OCI-LY3 (cell line): Measurements from ENCODE around the gene C18orf63.

Source experiments
- H2AFZ ChIP-seq: fragments of 200-600, 300-600 bp; shearing (Covaris generic); 2 replicates; pipeline ENCODE4 v1.6.0; 2014; ENCODE audit warnings: antibody characterized with exemption, low read depth, low read length
- H3K27ac ChIP-seq: fragments of 200-600, 300-600 bp; sonication (generic); 2 replicates; pipeline ENCODE4 v1.5.1; 2014; ENCODE audit warnings: mild to moderate bottlenecking, low read length, moderate library complexity, mixed read lengths
- H3K27me3 ChIP-seq: fragments of 200-600, 300-600 bp; sonication (generic); 2 replicates; pipeline ENCODE4 v1.6.1; 2014; ENCODE audit warnings: low read depth, low read length, mixed read lengths
- H3K36me3 ChIP-seq: fragments of 200-600, 300-600 bp; sonication (generic); replicated peaks from 2 replicates; pipeline ENCODE3; 2014; ENCODE audit warnings: low read depth, low read length, mixed read lengths
- H3K4me1 ChIP-seq: fragments of 300-600, 200-600 bp; sonication (generic); 2 replicates; pipeline ENCODE4 v1.6.1; 2014; ENCODE audit warnings: low read length, mixed read lengths
- H3K4me2 ChIP-seq: fragments of 200-600, 300-600 bp; sonication (generic); 2 replicates; pipeline ENCODE4 v1.6.1; 2014; ENCODE audit warnings: low read length, mixed read lengths
- H3K4me3 ChIP-seq: fragments of 300-600, 200-600 bp; sonication (generic); 2 replicates; pipeline ENCODE4 v1.5.1; 2014; ENCODE audit warnings: antibody characterized with exemption, mild to moderate bottlenecking, low read length, moderate library complexity
- H3K79me2 ChIP-seq: fragments of 300-600, 200-600 bp; shearing (Covaris generic); 2 replicates; pipeline ENCODE4 v1.6.1; 2014; ENCODE audit warnings: mild to moderate bottlenecking, low read length, mixed read lengths
- H3K9ac ChIP-seq: fragments of 300-600, 200-600 bp; shearing (Covaris generic); 2 replicates; pipeline ENCODE4 v1.6.0; 2014; ENCODE audit warnings: mild to moderate bottlenecking, low read length, moderate library complexity
- H3K9me3 ChIP-seq: fragments of 200-600, 300-600 bp; shearing (Covaris generic); 2 replicates; pipeline ENCODE4 v1.6.1; 2014; ENCODE audit warnings: low read length, mixed read lengths; ENCODE audit not compliant: insufficient read depth
- H4K20me1 ChIP-seq: fragments of 200-600, 300-600 bp; sonication (generic); 2 replicates; pipeline ENCODE4 v1.6.1; 2016; ENCODE audit warnings: low read length, mixed read lengths; ENCODE audit not compliant: insufficient read depth
- EZH2phosphoT487 ChIP-seq: fragments of 200-600 bp; shearing (Covaris generic); IDR thresholded peaks from 2 replicates; pipeline ENCODE4 v1.6.1; 2018; ENCODE audit warnings: antibody characterized with exemption, mixed run types, low read depth
- TF ChIP-seq, protein P1 (sequence below): fragments of 200-600, 300-600 bp; sonication (generic); IDR thresholded peaks from 2 replicates; pipeline ENCODE4 v1.5.1; 2014; ENCODE audit warnings: antibody characterized with exemption, low read length, low read depth

The C18orf63 gene

DNA sequence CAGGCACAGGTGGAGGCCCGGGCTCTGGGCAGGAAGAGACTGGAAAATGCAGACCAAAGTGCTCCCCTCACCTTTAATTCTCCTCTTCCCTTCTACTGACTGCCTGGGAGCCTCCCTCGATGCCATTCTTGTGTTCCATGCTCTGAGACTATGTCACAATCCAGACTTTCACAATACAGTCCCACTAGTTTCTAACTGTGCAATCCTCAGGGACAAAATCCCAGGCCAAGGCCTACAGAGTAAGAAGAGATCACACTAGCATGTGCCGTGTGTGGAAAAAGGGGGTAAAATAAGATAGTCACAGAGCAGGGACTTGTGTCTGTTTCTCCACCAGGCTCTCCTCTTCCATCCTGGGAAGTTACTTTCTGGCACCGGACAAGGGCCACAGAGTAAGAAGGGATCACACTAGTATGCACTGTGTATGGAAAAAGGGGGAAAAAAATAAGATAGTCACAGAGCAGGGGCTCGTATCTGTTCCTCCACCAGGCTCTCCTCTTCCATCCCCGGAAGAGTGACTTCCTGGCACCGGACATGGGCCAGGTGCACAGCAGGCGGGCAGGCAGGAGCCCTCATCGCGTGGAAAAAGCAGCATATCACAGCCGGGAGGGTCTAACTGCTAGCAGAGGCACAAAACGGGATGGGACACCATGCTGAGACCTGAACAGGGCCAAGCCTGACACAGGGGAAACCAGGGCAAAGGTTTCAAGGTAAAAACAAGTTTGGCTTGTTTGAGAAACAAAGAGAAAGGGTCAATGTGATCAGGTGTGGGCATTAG, 33.5 kb upstream of the C18orf63 start:
- Histone ChIP-seq H3K79me2 (peaks cover 75% of the 10 kb centered on the region), H3K36me3 (peaks cover 3% of the 10 kb centered on the region), H3K4me1 (no peaks in the 10 kb centered on the region), H2AFZ (no peak overlapping the region), H3K27me3 (no peaks in the 10 kb centered on the region), H3K9ac (no peak overlapping the region), H3K27ac (no peak overlapping the region), H3K4me3 (no peak overlapping the region), H4K20me1 (peaks cover 32% of the 10 kb centered on the region), H3K4me2 (no peak overlapping the region), H3K9me3 (no peaks in the 10 kb centered on the region)
- no peak for TF ChIP-seq EZH2phosphoT487
- TF ChIP-seq, protein P1, sequence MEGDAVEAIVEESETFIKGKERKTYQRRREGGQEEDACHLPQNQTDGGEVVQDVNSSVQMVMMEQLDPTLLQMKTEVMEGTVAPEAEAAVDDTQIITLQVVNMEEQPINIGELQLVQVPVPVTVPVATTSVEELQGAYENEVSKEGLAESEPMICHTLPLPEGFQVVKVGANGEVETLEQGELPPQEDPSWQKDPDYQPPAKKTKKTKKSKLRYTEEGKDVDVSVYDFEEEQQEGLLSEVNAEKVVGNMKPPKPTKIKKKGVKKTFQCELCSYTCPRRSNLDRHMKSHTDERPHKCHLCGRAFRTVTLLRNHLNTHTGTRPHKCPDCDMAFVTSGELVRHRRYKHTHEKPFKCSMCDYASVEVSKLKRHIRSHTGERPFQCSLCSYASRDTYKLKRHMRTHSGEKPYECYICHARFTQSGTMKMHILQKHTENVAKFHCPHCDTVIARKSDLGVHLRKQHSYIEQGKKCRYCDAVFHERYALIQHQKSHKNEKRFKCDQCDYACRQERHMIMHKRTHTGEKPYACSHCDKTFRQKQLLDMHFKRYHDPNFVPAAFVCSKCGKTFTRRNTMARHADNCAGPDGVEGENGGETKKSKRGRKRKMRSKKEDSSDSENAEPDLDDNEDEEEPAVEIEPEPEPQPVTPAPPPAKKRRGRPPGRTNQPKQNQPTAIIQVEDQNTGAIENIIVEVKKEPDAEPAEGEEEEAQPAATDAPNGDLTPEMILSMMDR = no peak

DNA sequence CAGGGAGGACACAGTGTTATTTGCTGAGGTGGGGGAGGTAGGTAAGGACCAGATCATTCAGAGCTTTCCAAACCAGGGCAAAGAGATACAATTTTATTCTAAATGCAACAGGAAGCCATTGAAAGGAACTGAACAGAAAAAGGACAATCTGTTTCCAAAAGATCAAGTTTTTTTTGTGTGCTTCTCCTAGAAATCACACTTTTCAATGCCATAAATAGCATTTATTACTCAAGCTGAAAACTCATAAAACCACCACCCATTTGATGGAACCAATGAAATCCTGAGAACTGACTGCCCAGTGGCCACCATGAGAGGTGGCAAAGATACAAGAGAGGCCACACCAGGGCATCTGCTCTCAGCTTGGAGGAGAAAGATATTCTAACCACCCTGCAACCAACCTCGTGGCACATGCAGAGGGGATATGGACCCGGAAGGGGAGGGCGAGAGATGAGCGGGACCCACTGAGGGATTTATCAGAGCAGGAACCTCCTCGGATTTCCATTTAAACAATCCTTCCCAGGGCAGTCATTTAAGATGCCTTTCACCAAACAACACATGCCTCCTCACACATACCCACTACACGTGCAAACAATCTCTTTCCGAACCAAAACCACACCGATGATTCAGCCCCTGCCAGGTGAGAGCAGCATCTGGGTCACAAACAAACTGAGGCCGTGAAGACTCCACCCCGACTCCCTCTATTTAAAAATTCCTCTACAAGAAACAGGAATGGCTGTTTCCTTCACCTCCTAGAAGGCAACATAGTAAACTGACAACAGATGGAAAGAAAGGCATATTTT, 32.7 kb upstream of the C18orf63 start:
- Histone ChIP-seq H4K20me1 (peaks cover 31% of the 10 kb centered on the region), H3K4me2 (no peak overlapping the region), H3K9ac (no peak overlapping the region), H3K4me3 (no peak overlapping the region), H3K27ac (no peak overlapping the region), H3K4me1 (no peaks in the 10 kb centered on the region), H3K27me3 (no peaks in the 10 kb centered on the region), H2AFZ (no peak overlapping the region), H3K79me2 (peaks cover 80% of the 10 kb centered on the region), H3K9me3 (no peaks in the 10 kb centered on the region), H3K36me3 (no peaks in the 10 kb centered on the region)
- TF ChIP-seq, protein P1 = no peak
- TF ChIP-seq EZH2phosphoT487 = no peak

DNA sequence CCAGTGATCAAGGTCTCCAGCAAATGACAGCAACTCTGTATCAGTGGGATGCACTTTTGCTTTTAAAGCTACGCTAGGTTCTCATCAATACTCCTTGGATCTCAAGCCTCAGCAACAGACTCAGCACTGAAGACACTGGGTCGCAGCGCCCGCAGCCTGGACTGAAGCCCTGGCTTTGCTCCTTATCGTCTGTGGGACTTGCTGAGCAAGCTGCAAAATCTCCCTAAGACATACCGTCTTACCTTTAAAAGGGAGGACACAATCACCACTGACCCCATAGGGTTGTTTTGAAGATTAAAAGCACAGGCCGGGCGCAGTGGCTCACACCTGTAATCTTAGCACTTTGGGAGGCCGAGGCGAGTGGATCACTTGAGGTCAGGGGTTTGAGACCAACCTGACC, 32.0 kb upstream of the C18orf63 start:
- no peaks in the 10 kb centered on the region for H3K4me1 ChIP-seq
- no peak overlapping the region for H3K4me2 ChIP-seq
- no peak overlapping the region for H3K9ac ChIP-seq
- no peak overlapping the region for H3K4me3 ChIP-seq
- no peak for TF ChIP-seq EZH2phosphoT487
- TF ChIP-seq, protein P1 = no peak
- H2AFZ ChIP-seq = no peak overlapping the region
- no peaks in the 10 kb centered on the region for H3K36me3 ChIP-seq
- H4K20me1 ChIP-seq = peaks cover 28% of the 10 kb centered on the region
- H3K9me3 ChIP-seq = no peaks in the 10 kb centered on the region
- peaks cover 82% of the 10 kb centered on the region for H3K79me2 ChIP-seq
- no peaks in the 10 kb centered on the region for H3K27me3 ChIP-seq
- no peak overlapping the region for H3K27ac ChIP-seq

DNA sequence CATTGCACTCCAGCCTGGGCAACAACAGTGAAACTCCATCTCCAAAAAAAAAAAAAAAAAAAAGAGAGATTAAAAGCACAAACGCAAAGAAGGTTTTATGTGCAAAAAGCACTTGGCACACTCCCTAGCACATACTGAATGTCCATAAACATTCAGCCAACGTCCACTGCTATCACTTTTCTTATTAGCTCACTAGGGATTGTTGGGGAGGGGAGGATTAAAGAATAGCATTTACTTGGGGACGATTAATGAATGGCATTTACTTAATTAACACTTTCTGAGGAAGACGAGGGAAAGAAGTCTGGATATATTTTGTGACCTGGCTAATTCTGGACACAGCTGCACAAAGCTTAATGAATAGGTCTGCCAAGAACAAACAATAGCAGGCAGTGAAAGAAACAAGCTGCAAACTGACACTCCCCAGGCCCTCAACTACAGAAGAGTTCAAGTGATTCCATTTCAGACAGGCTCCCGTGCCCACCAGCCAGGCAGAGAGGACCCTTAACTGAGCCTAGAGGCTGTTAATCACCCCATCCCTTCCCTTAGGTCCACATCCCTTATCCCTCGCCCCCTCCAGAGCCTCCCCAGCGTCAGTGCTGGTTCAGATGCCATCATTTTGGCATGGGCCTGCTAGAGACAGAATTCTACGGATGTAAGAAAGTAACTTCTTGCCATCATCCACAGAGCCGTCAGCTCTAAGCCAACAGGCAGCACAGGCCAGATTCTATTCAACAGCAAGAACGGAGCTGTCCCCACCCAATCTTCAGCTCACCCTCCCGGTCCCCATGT, 31.3 kb upstream of the C18orf63 start:
- no peaks in the 10 kb centered on the region for H3K9me3 ChIP-seq
- H3K4me1 ChIP-seq = peaks cover 4% of the 10 kb centered on the region
- TF ChIP-seq EZH2phosphoT487 = no peak
- TF ChIP-seq, protein P1 = no peak
- H4K20me1 ChIP-seq = peaks cover 24% of the 10 kb centered on the region
- no peaks in the 10 kb centered on the region for H3K36me3 ChIP-seq
- no peak overlapping the region for H3K4me2 ChIP-seq
- no peak overlapping the region for H2AFZ ChIP-seq
- no peak overlapping the region for H3K4me3 ChIP-seq
- no peak overlapping the region for H3K27ac ChIP-seq
- peaks cover 83% of the 10 kb centered on the region for H3K79me2 ChIP-seq
- no peak overlapping the region for H3K9ac ChIP-seq
- no peaks in the 10 kb centered on the region for H3K27me3 ChIP-seq
